ENCODE data around the gene BTNL9. TPM values are rescaled to one million over a fixed set of nuclear protein-coding genes. Genes with fewer than 3 reads are reported as not detected.

BTNL9 gene
- polyA plus RNA-seq, 1 donor (not counting 4 experiments of a cell fraction or from before 2014, with no cell fraction given) = 0.07 TPM

GRCh38 chr5:181105391-181106025 lies 65.4 kb downstream of the BTNL9 start:
- dilution Hi-C loops (cut with MboI; ENCODE audit: extremely low pct_ligation_motif_present, low sequenced_read_pairs) = no loop called here
- no peak for FAIRE-seq
- no peak overlapping the region for H3K27ac ChIP-seq (ENCODE audit: control insufficient read depth, insufficient read depth, low read length)
- H3K36me3 ChIP-seq (ENCODE audit: control insufficient read depth in 2 of 2, extremely low read depth in 1 of 2, insufficient read depth in 2 of 2, low read length in 2 of 2) = no peaks in the 10 kb centered on the region
- no peaks in the 10 kb centered on the region for H3K9me3 ChIP-seq (ENCODE audit: control insufficient read depth, low read depth, low read length)
- no peaks in the 10 kb centered on the region for H3K9me1 ChIP-seq (ENCODE audit: control insufficient read depth, extremely low read depth, insufficient read depth, low read length)
- TF ChIP-seq EZH2 (IDR thresholded peaks at IDR 0.05; ENCODE audit: low read length) = no peak
- TF ChIP-seq, protein P1, sequence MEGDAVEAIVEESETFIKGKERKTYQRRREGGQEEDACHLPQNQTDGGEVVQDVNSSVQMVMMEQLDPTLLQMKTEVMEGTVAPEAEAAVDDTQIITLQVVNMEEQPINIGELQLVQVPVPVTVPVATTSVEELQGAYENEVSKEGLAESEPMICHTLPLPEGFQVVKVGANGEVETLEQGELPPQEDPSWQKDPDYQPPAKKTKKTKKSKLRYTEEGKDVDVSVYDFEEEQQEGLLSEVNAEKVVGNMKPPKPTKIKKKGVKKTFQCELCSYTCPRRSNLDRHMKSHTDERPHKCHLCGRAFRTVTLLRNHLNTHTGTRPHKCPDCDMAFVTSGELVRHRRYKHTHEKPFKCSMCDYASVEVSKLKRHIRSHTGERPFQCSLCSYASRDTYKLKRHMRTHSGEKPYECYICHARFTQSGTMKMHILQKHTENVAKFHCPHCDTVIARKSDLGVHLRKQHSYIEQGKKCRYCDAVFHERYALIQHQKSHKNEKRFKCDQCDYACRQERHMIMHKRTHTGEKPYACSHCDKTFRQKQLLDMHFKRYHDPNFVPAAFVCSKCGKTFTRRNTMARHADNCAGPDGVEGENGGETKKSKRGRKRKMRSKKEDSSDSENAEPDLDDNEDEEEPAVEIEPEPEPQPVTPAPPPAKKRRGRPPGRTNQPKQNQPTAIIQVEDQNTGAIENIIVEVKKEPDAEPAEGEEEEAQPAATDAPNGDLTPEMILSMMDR (optimal IDR thresholded peaks at IDR 0.05 in 1 of 3, IDR thresholded peaks at IDR 0.05 in 1 of 3, conservative IDR thresholded peaks at IDR 0.05 in 1 of 3; ENCODE audit: extremely low read depth in 1 of 3, insufficient read depth in 2 of 3, low read length in 3 of 3) = no peak
- no peak overlapping the region for H3K4me2 ChIP-seq (ENCODE audit: control insufficient read depth, extremely low read depth, insufficient read depth, low read depth, low read length)
- H4K20me1 ChIP-seq (ENCODE audit: control insufficient read depth, extremely low read depth, insufficient read depth, low read length) = no peaks in the 10 kb centered on the region
- no peak for DNase-seq (ENCODE audit: low read depth, low spot score)
- H3K27me3 ChIP-seq (ENCODE audit: control insufficient read depth, extremely low read depth, insufficient read depth, low read length) = peaks cover 4% of the 10 kb centered on the region
- H2AFZ ChIP-seq (ENCODE audit: control insufficient read depth, low read length) = no peak overlapping the region
- H3K4me3 ChIP-seq (ENCODE audit: control insufficient read depth in 2 of 3, extremely low read depth in 1 of 3, insufficient read depth in 2 of 3, low read depth in 1 of 3, low read length in 3 of 3) = no peak overlapping the region
- H3K79me2 ChIP-seq (ENCODE audit: control insufficient read depth, insufficient read depth, low read length) = no peaks in the 10 kb centered on the region
- no peaks in the 10 kb centered on the region for H3K4me1 ChIP-seq (ENCODE audit: control insufficient read depth, extremely low read depth, insufficient read depth, low read length)
- H3K9ac ChIP-seq (ENCODE audit: control insufficient read depth, extremely low read depth, insufficient read depth, low read length) = no peak overlapping the region

- no peaks in the 10 kb centered on the region for H3K4me1 ChIP-seq (ENCODE audit: control insufficient read depth, extremely low read depth, insufficient read depth, low read length)
- H3K79me2 ChIP-seq (ENCODE audit: control insufficient read depth, insufficient read depth, low read length) = no peaks in the 10 kb centered on the region
- FAIRE-seq (no peak), DNase-seq (ENCODE audit: low read depth, low spot score) (no peak)
- H3K9me1 ChIP-seq (ENCODE audit: control insufficient read depth, extremely low read depth, insufficient read depth, low read length) = no peaks in the 10 kb centered on the region
- TF ChIP-seq, protein P1 (optimal IDR thresholded peaks at IDR 0.05 in 1 of 3, IDR thresholded peaks at IDR 0.05 in 1 of 3, conservative IDR thresholded peaks at IDR 0.05 in 1 of 3; ENCODE audit: extremely low read depth in 1 of 3, insufficient read depth in 2 of 3, low read length in 3 of 3) = no peak
- no peak for TF ChIP-seq EZH2 (IDR thresholded peaks at IDR 0.05; ENCODE audit: low read length)
- no peaks in the 10 kb centered on the region for H3K36me3 ChIP-seq (ENCODE audit: control insufficient read depth in 2 of 2, extremely low read depth in 1 of 2, insufficient read depth in 2 of 2, low read length in 2 of 2)
- H3K27me3 ChIP-seq (ENCODE audit: control insufficient read depth, extremely low read depth, insufficient read depth, low read length) = peaks cover 8% of the 10 kb centered on the region
- H3K4me3 ChIP-seq (ENCODE audit: control insufficient read depth in 2 of 3, extremely low read depth in 1 of 3, insufficient read depth in 2 of 3, low read depth in 1 of 3, low read length in 3 of 3) = no peak overlapping the region
- no peak overlapping the region for H2AFZ ChIP-seq (ENCODE audit: control insufficient read depth, low read length)
- H3K9me3 ChIP-seq (ENCODE audit: control insufficient read depth, low read depth, low read length) = no peaks in the 10 kb centered on the region
- no peak overlapping the region for H3K9ac ChIP-seq (ENCODE audit: control insufficient read depth, extremely low read depth, insufficient read depth, low read length)
- H3K27ac ChIP-seq (ENCODE audit: control insufficient read depth, insufficient read depth, low read length) = no peak overlapping the region
- no peaks in the 10 kb centered on the region for H4K20me1 ChIP-seq (ENCODE audit: control insufficient read depth, extremely low read depth, insufficient read depth, low read length)
- H3K4me2 ChIP-seq (ENCODE audit: control insufficient read depth, extremely low read depth, insufficient read depth, low read depth, low read length) = no peak overlapping the region
- dilution Hi-C loops (cut with MboI; ENCODE audit: extremely low pct_ligation_motif_present, low sequenced_read_pairs) = no loop called here
Observed at GRCh38 chr5:181107699-181108098, 67.6 kb downstream of the BTNL9 start.
